ENCODE data around the gene KCNT1. TPM values are rescaled to one million over a fixed set of nuclear protein-coding genes. Genes with fewer than 3 reads are reported as not detected.
A peak's percentile ranks its signal among the peaks of the same experiment; 100 is the strongest.

KCNT1 gene
- total RNA-seq, 1 experiment from 2014 or later: not detected

- DNase-seq (ENCODE audit: low spot score): peak; percentile 40
These were observed 95.7 kb downstream of the KCNT1 start for GRCh38 chr9:135797507-135798262.

DNA sequence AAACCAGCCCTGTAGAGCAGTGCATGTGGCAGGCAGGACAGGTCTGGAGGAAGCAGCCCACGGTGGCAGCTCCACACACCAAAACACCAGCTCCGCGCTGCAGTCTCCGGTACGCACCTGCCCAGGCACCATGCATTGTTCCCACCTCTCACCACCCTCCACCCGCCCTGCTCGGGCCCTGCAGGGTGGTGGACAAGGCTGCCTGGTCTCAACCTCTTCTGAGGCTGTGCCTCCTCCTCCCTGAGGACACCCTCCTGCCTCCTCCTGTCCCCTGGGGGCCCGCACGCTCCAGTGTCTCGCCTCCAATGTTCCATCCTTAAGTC lies 96.2 kb downstream of the KCNT1 start:
- DNase-seq (ENCODE audit: low spot score): no peak

DNA sequence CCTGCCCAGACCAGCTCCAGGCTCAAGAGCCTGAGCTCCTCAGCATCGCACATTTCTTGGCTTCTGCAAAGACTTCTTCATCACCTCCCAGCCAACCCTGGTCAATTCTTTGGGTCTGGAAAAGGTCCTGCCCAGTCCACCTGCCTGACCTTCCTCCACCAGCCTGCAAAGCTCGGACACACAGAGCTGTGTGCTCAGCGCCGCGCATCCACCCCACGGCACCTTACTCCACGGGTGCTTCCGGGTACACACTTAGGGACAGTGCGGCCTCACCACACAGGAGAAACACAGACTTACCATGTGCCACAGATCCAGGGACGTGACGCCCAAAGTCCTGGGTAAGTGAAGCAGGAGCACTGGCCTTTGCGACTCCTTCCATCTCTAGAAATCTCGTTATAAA lies 97.3 kb downstream of the KCNT1 start:
- DNase-seq (ENCODE audit: low spot score): no peak

- no peak for DNase-seq (ENCODE audit: low spot score)
These were observed 99.1 kb downstream of the KCNT1 start for GRCh38 chr9:135801070-135801469.

GRCh38 chr9:135802876-135803419 lies 101.0 kb downstream of the KCNT1 start:
- no peak for DNase-seq (ENCODE audit: low spot score)

DNA sequence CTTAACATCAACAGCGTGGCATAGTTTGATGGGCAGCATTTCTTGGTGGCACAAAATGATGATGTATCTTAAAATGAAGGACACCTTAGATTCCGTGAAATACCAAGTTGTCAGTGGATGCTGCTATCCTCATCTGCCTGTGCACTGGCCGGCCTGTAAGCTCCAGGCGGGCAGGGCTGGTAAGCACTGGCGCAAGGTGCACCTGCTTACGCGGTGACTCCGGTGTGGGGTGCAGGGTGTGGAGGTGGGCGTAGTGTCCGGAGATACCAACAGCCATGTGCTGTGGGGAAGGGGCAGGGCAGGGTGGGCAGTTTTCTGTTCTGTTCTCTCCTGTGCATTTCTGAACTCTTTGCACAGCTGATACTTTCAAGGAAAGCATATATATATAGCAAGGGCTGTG lies 101.5 kb downstream of the KCNT1 start:
- DNase-seq (ENCODE audit: low spot score): no peak

DNA sequence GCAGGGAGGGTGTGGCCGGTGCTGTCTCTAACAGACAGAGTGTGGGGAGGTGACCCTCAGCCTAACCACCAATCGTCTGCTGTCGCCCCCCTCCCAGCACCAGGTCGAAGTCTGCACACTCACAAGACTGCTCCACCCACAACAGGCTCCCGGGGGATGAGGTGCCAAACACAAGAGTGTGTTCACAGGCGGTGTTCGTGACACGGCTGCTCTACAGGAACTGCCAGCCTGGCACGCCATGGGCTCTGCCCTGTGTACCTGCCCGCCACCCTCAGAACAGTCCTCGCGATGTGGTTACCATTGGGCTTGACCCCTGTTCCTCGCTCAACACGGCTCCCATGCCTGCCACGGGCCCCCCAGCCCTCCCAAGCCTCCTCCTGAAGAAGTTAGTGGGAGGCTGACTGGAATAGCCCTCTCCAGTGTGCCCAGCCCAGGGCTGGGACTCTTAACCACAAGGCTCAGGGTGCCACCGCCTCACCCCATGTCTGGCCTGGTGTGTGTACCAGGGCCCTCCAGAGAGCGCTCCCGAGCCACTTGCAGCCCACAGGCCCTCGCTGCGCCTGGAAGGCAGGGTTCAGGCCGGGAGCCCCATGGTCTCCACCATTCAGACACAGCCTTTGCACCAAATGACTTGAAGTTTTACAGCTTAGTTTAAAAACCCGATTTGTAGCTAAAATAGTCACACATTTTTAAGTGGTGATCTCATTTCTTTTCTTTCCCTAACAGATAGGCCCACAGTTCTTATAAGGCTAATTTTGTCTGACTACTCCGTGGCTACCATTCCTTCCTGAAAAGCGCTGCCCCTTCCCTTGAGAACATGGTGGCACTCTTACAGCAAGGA lies 102.8 kb downstream of the KCNT1 start:
- no peak for DNase-seq (ENCODE audit: low spot score)

DNA sequence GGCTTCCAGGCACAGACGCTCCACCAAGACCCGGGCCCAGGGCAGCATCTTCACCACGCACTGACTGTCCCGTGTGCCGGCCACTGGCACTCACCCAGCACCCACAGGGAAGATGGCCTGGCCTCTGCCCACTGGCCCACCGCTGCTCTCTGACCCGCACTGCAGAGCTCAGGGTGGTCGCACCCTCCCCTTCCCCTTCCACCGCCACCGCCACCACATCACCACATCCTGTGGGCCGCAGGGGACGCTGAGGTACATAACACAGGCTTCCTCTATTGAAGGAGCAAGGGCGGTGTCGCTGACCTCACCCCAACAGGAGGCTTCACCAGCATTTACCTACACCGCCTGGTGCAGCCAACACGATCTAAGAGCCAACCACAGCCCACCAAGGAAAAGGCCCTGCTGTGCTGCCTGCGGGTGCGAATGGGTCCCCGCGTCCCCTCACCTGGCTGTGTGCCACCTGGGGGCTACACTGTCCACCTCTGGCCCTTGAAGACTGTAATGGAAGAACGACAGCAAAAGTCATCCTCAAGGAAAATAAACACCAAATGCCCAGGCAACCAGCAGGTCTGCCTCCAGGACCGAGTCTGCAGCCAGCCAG lies 103.5 kb downstream of the KCNT1 start:
- no peak for DNase-seq (ENCODE audit: low spot score)

GRCh38 chr9:135809166-135809565 lies 107.2 kb downstream of the KCNT1 start:
- no peak for DNase-seq (ENCODE audit: low spot score)

DNA sequence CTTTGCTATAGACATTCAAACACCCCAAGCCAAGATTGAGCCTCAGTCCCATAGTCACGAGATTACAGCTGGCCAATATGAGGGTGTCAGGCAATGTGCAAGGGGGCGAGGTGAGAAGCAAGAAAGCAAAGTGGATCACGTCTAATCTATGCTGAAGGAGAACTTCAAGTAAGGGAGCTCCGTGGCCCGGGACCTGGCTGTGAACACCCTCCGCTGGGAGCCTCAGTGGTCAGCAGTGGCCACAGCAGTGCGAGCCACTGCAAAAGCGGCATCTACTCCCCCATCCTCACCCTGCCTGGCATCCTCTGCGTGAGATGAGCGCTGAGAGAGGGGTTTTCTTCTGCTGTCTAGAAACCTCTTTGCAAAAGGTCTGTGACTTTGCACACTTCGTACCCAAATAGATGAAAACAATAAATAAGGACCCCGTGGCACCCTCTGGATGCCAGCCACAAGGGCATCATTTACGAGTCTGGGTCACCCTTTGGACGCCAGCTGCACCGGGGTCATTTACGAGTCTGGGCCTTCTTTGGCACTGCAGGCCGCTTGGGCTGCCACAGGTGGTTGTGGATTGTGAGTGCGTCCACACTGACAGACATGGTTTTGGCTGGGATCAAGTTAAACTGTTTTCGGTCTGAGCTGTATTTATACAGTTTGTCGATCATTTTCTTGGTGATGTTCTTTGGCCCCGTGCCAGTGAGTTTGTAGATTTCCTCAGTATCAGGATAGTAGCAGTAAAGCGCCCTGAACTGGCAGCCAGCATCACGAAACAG lies 109.0 kb downstream of the KCNT1 start:
- DNase-seq (ENCODE audit: low spot score): no peak

DNA sequence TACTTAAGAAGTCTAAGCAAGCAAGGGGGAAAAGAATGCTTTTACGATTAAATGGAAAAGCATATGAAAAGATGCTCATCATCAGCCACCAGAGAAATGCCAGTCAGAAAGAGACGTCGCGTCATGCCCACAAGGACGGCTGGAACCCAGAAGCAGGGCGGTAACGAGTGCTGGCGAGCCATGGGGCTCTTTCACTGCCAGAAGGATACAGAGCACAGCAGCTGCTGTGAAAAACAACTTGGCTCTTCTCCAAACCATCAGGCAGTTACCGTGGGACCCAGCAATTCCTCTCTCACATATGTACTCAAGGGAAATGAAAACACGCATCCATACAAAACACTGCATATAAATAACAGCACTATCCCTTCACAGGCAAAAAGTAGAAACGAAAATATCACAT lies 109.8 kb downstream of the KCNT1 start:
- DNase-seq (ENCODE audit: low spot score): no peak

GRCh38 chr9:135812961-135813360 lies 111.0 kb downstream of the KCNT1 start:
- no peak for DNase-seq (ENCODE audit: low spot score)

- no peak for DNase-seq (ENCODE audit: low spot score)
These were observed 111.8 kb downstream of the KCNT1 start for GRCh38 chr9:135813671-135814290.

DNA sequence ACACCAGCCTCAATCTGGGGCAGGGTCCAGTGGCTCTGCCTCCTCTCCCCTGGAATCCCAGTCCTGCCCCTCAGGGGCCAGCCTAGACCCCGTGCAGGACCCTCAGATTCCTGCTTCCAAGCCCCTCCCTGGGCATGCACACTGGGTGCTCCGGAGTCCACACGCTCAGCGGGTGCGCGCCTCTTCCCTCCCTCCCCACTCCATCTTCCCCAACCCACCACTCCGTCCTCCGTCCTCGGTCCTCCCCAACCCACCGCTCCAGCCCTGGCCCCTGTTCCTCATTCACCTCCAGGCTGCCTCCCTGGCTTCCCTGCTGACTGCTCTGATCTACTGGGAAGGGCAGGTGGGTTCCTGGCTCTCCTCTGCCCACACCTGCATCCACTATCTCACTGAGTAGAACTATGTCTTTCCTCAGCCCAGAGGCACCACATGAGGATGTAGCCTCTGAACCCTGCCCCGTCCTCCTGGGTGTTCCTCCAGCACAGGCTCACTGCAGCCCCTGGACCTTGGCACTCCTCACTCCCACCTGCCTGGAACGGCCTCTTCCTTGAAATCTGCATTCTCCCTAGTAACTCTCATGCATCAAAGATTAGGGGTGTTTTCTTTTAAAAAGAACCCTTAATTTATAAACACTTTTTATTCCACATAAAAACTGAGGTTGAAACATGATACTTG lies 112.6 kb downstream of the KCNT1 start:
- no peak for DNase-seq (ENCODE audit: low spot score)

DNA sequence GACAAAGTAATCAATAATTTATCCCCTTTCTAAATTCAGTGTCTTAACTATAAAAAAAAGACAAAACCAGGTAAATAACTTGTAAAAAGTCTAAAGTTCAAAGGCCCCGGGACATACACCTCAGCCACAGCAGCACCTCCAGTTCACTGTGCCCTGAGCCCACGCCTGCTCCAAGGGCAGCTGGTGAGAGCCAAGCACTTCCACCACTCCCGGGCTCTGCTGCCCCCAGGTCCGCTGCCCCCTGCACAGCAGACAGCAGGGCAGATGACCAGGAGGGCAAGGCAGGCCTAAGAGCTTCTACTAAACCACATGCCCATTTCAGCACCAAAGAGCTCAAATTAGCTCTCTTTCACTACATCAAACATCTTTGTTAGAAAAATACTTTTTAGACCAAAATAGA lies 113.4 kb downstream of the KCNT1 start:
- DNase-seq (ENCODE audit: low spot score): no peak

DNA sequence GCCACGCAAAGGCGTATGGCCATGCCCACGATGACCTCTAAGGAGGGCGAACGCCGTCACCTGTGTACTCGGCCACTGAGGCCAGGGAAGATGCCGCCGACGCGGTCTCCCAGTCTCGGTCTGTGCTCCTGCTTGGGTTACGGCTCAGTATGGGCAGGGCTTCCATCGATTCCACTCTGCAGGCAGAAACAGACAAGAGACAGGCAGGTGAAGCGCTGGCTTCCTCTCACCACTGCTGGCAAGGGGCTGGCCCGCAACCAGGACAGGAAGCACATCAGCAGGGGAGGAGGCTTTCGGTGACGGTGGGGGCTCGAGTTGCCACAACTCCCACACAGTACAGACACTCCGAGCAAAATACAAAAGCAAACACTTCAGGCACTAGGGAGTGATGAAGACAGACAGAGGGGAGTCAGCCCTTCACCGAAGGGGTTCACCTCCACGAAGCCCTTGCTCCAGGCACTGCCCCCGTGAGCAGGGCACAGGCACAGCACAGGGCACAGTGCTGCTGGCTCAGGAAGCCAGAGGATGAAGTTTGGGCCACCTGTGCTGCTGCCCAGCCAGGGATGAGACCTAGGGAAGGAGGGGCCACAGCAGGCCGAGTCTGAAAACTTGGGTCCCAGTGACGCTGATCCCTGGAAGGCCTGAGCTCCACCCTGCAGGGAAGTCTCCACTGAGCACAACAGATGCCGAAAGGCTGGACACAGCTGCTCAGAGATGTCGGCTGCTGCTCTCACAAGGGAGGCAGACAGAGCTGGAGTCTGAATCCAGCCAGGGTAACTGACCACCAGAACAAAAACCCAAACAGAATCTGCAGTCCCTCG lies 114.1 kb downstream of the KCNT1 start:
- DNase-seq (ENCODE audit: low spot score): no peak

DNA sequence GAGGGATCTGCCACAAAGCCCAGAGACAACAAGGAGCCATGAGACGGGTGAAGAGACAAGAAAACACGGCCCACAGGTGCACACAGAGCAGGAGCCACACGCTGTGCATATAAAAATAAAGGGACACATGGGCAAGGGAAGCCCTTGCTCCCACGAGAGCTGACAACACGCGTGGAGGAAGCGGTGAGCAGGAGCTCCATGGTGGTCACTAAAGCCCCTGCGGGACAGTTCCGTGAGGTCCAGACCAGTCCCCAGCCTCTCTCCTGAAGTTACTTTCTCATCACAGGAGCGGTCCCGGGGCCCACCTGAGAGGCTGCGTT lies 114.6 kb downstream of the KCNT1 start:
- DNase-seq (ENCODE audit: low spot score): no peak

DNA sequence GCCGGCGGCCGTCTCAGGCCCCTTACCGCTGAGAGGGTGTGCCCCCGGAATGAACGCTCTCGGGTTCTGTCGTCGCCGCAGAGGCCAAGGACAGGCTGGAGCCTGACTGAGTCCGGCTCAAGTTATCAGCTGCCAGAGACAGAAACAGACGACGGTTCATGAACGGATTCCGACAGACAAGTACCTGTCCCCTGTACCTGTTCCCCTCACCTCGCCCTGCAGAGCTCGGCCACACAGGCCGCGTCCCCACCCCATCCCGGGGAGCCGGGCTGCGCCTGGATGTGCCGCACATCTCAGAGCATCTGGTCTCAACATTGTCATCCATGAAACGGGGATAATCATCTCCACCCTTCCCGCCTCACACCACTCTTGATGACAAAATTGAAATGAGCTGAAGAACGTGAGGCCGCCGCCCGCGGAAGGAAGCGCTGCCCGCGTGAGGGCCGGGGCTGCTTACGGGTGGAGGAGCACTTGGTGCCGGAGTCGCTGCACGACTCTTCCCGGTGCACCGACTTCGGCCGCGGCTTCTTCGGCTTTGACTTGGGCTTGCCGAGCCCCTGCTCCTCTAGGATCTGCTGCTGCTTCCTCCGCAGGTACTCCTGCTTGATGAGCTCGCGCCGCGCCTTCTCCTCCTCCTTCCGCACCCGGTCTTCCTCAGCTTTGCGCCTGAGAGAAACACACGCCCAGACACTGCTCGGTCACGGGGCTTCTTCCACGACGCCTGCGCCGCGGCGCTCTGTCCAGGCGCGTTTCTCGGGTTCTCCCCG lies 116.1 kb downstream of the KCNT1 start:
- DNase-seq (ENCODE audit: low spot score): no peak

- no peak for DNase-seq (ENCODE audit: low spot score)
These were observed 116.9 kb downstream of the KCNT1 start for GRCh38 chr9:135818718-135819475.
